Heart left ventricle (tissue), 13 donors: ENCODE measurements around the gene OR10J5.

Experiments used
- POLR2A ChIP-seq, 2 donors: fragments of 450-650 bp; IDR thresholded peaks; one replicate each; pipeline ENCODE4 v1.6.1; 2017; ENCODE audit warnings: antibody characterized with exemption in 2 of 2, mild to moderate bottlenecking in 2 of 2, moderate library complexity in 2 of 2
- TF ChIP-seq, protein P1 (sequence below), 12 donors: fragments of 200-600 bp; sonication (generic) in 4 of 12; IDR thresholded peaks; one replicate each; pipeline versions ENCODE4 v1.5.0 to v1.8.0; 2018 to 2022; ENCODE audit warnings: antibody characterized with exemption in 12 of 12, mild to moderate bottlenecking in 5 of 12
- donor health status: ischemic (EF 13 %, LVEDD 7.1; RV severe dilation, severe dysfunction).
- donor health status: DM: no; HTN: yes; CAD: no.
- donor health status: DM: no; HTN: no; CAD: no.
- donor health status: ischemic (EF 25% LVEDD 6.9; RV normal size, moderate dysfunction).
- donor health status: ischemic (EF 25% LVEDD 5.7; RV mildly dilated, moderate dysfunction).
- donor health status: ischemic (EF 35%, LVEDD 5.7; RV mildly dilated, moderate dysfunction).
- donor health status: nonischemic (EF 11% LVEDD 7.7; RV severe dilation, severe dysfunction).
- donor health status: DM: yes; HTN: yes; CAD: no.
- donor health status: PGD.
- donor health status: ischemic (EF 29% LVEDD 5.4; RV normal size, mild dysfunction).
- donor health status: nonischemic (EF 23%, LVEDD 6.1; RV moderate dilation, normal function).

DNA sequence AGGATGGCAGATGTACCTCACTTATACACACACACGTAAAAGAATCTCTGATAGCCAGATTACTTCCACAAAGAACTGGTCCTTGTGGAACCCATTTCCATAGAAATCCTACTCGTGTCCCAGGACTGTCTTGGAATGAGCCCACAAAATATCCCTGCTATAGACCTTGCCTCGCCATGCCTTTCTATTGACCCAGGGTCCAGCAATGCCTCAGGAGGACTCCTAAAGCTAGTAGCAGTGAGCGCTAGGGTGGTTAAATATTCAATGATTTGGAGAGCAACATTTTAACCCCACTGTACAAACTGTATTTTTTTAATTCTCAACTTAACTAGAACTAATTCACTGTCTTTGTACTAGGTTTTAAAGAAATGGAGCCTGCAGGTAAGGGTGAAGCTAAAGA lies 26.9 kb downstream of the OR10J5 start:
- TF ChIP-seq, protein P1, sequence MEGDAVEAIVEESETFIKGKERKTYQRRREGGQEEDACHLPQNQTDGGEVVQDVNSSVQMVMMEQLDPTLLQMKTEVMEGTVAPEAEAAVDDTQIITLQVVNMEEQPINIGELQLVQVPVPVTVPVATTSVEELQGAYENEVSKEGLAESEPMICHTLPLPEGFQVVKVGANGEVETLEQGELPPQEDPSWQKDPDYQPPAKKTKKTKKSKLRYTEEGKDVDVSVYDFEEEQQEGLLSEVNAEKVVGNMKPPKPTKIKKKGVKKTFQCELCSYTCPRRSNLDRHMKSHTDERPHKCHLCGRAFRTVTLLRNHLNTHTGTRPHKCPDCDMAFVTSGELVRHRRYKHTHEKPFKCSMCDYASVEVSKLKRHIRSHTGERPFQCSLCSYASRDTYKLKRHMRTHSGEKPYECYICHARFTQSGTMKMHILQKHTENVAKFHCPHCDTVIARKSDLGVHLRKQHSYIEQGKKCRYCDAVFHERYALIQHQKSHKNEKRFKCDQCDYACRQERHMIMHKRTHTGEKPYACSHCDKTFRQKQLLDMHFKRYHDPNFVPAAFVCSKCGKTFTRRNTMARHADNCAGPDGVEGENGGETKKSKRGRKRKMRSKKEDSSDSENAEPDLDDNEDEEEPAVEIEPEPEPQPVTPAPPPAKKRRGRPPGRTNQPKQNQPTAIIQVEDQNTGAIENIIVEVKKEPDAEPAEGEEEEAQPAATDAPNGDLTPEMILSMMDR (IDR thresholded peaks at IDR 0.05) = no peak
- TF ChIP-seq POLR2A (IDR thresholded peaks at IDR 0.05) = no peak
